Inferior parietal cortex (tissue), 1 donor: ENCODE data around the gene SMIM10L2A.
"Not testable (repeated sequence)": the region's sequence is repeated elsewhere in the genome, so short reads cannot be mapped to it uniquely, and the experiment has no call there.

Experiments used
- DNase-seq: peaks from one replicate; pipeline ENCODE4 v3.0.0-alpha.2; 2016; ENCODE audit errors: extremely low spot score

Gene SMIM10L2A

GRCh38 chrX:135421932-135422809 lies at the start of gene SMIM10L2A:
SMIM10L2A (plus strand) TSS chrX:135421944; CDS start chrX:135422132, 188 bp downstream.
- DNase-seq = no peak

GRCh38 chrX:135373357-135373756 lies 48.4 kb upstream of the SMIM10L2A start:
- DNase-seq = no peak

GRCh38 chrX:135382260-135382659 lies 39.5 kb upstream of the SMIM10L2A start:
- DNase-seq = no peak

GRCh38 chrX:135383249-135383648 lies 38.5 kb upstream of the SMIM10L2A start:
- no peak for DNase-seq

- DNase-seq = no peak
These were observed 37.4 kb upstream of the SMIM10L2A start for GRCh38 chrX:135384161-135384836.

GRCh38 chrX:135388841-135389240 lies 32.9 kb upstream of the SMIM10L2A start:
- DNase-seq = no peak

- no peak for DNase-seq
These were observed 32.5 kb upstream of the SMIM10L2A start for GRCh38 chrX:135389243-135389642.

- no peak for DNase-seq
These were observed 32.0 kb upstream of the SMIM10L2A start for GRCh38 chrX:135389717-135390116.

GRCh38 chrX:135391734-135392133 lies 30.0 kb upstream of the SMIM10L2A start:
- DNase-seq = no peak

GRCh38 chrX:135393051-135393450 lies 28.7 kb upstream of the SMIM10L2A start:
- no peak for DNase-seq

- no peak for DNase-seq
These were observed 26.7 kb upstream of the SMIM10L2A start for GRCh38 chrX:135395064-135395463.

- no peak for DNase-seq
These were observed 25.6 kb upstream of the SMIM10L2A start for GRCh38 chrX:135396109-135396508.

GRCh38 chrX:135396566-135396965 lies 25.2 kb upstream of the SMIM10L2A start:
- DNase-seq = no peak

GRCh38 chrX:135397652-135398051 lies 24.1 kb upstream of the SMIM10L2A start:
- DNase-seq = no peak

- DNase-seq = no peak
These were observed 18.4 kb upstream of the SMIM10L2A start for GRCh38 chrX:135403374-135403773.

GRCh38 chrX:135406428-135406827 lies 15.3 kb upstream of the SMIM10L2A start:
- DNase-seq = not testable (repeated sequence)

- DNase-seq = no peak
These were observed 12.9 kb upstream of the SMIM10L2A start for GRCh38 chrX:135408794-135409193.

GRCh38 chrX:135410861-135411627 lies 10.7 kb upstream of the SMIM10L2A start:
- DNase-seq = no peak

GRCh38 chrX:135411893-135412292 lies 9.9 kb upstream of the SMIM10L2A start:
- no peak for DNase-seq

- DNase-seq = no peak
These were observed 5.2 kb upstream of the SMIM10L2A start for GRCh38 chrX:135416546-135416945.

GRCh38 chrX:135420831-135421230 lies 913 bp upstream of the SMIM10L2A start:
- DNase-seq = no peak

GRCh38 chrX:135421537-135421931 lies 210 bp upstream of the SMIM10L2A start:
- DNase-seq = peak; percentile 72
